C1 segment of cervical spinal cord (tissue), 14 donors: ENCODE results near the gene MAOB.

Source experiments
- DNase-seq, 14 donors: peaks; one replicate each; lab custom pipeline; 2025; lab: John Stamatoyannopoulos, UW

Gene MAOB

DNA sequence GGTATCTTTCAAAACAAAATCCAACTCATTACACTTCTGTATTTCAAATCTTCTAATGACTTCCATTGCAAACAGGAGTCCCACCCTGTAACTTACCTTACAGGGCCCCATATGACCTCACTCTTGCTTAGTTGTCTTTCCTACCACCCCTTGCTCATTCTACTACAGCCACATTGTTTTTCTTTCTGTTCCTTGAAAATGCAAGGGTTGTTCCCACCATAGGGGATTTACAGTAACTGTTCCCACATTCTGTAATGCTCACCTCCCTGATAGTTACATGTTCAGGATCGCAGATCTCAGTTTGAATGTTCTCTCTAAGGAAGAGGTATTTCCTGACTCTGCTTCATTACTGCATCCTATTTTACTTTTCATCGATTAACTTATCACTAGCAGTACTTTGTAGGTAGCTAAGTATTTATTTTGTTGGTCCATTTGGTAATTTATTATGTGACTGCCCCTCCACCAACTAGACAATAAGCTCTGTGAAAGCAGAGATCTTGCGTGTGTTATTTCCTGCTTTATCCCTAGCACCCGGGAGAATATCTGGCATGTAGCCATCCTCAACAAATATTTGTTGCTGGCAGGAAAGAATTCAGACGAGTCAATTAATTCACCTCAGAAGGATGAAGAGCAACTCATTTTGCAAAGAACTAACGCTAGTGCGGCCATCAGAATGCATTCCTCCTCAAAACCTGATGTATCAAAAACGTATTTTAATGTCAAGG is 21.4 kb downstream of the MAOB start:
- DNase-seq = no peak

DNA sequence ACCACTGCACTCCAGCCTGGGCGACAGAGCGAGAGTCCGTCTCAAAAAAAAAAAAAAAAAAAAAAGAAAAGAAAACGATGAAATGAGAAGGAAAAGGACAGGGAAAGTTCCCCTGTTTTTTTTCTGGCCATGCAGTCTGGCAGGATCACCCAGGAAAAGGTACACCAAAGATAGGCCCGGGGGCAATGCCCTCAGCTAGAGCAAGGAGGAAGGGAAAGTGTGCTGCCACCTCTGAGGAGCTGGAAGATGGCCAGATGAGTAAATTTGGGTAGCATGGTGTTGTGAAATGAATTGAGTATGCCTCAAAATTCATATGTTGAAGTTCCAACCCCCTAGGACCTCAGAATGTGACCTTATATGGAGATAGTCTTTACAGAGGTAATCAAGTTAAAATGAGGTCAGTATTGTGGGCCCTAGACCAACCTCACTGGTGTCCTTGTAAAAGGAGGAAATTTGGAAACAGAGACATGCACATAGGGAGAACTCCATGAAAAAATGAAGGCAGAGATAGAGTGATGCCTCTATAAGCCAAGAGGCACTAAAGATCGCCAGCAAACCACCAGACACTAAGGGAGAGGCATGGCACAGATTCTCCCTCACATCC is 28.9 kb downstream of the MAOB start:
- DNase-seq = no peak

DNA sequence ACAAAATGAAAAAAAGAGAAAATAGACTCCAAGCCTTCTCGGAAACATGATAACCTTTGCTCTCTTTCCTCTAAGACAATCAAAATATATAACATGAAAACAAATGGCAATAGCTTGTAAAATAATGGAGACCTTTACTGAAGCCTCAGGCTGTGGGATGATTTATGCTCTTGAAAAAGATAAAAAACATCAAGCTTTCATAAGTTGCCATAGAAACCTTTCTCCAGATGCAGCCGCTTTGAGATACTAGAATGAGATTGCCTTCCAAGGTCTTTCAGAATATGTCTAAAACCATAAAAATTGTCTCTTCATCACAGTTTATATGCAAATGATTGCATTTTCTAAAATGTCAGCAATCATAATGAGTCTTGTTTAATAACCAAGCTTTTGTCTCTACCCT is 31.6 kb downstream of the MAOB start:
- no peak for DNase-seq

DNA sequence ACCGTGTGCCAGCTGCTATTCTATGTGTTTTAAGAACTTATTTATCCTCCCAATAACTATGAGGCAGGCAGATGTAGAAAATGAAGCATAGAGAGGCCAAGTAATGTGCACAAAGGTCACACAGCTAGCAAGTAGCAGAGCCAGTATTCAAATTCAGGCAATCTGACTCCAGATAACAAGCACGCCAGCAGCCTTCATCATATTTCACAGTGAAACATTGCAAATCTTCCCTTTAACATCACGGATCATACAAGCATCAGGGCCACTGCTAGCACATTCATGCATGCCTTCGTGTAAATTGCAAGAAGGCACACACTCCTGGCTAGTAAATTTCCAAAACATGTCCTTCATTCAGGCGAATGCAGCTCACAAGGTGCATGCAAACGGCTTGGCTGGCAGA is 33.1 kb downstream of the MAOB start:
- no peak for DNase-seq

DNA sequence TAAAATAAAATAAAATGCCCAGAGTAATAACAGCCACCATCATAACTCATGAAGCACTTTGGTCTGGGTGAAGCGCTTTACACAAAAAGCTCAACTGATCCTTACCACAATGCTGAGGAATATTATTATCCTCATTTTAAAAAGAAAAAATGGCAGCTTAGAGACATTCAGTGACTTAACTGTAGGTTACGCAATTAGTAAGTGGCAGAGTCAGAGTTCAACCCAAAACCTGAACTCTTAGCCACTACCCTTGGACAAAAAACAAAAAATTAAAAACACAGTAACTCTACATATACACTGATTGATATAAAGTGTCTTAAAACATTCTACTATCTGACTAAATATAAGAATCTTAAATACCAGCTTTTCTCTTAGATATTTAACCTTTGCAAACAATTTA is 34.9 kb downstream of the MAOB start:
- DNase-seq = no peak

DNA sequence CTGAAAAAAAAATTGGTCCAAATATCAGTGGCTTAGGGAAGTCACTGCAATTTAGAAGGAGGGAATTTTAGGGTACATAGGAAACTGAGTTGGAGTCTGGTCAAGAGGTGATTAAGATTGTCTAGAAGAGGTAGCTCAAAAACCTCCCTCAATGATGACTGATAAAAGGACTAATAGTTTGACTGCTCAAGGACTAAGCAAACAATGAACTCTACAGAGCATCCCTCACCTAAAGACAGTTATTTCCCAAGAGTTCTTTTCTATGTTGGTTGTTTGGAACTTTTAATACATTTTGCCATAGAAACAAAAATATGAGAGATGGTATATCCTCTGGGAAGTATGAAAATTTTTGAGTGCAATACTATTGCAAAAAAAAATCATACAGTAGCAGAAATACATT is 35.7 kb downstream of the MAOB start:
- DNase-seq = no peak

DNA sequence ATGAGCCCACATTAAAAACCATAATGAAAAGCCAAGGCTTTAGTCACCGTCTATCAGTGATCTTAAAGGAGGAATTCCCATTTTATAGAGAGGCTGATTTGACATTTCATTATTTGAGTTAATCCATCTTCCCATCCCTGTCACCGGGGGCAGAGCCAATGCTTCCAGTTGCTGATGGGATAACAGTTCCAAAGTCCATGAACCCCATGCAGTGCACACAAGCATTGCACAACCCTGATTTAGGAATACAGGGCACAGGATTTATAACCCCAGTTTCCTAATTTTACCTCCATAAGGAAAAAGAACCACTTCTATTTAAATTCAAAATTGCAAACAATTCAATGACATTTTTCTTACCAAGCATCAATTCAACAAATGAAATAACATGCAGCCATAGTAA is 36.5 kb downstream of the MAOB start:
- no peak for DNase-seq

DNA sequence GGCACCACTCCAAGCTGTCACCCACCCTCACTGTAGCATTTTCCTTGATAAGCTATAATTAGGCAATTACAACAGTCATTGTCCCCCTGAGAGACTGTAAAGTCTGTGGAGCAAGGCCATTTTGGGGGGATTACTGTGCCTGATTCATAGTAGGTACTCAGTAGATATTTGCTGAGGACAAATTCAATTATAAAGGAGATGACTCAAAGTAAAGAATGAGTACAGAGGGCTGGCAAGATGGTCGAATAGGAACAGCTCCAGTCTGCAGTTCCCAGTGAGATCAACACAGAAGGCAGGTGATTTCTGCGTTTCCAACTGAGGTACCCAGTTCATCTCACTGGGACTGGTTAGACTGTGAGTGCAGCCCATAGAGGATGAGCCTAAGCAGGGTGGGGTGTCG is 42.0 kb downstream of the MAOB start:
- no peak for DNase-seq

DNA sequence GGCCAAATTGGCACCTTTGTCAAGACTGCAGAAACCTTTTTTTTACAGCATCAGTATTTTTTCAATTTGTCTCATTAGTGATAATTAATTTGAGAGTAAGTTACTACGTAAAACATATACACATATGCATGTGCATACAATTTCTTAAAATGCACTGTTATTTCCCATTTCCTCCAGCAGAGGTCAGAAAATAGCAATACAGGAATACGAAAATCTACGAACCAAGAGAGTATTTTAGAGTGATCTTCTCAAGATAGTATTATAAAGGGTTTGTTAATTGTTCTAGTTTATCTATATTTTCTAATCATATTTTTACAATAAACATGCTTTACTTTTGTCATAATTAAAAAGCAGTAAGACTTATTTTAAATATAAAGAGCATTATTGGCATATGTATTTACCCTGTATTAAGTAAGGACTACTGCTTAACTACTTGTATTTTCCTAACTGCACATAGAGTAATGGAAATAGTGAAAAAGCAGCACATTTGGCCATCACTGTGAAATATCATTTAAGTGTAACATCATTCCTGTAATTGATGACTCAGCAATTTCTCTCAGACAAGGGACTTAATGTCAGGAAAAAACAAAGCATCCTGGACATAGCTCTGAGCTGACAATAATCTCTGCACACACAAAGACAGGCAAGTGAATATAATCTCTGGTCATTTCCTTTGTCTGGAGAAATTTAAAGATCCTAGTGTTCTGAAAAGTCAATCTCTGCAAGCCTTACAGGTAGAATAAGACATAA is 45.6 kb downstream of the MAOB start:
- peak in 1 of 14 donors; percentile 1 for DNase-seq

DNA sequence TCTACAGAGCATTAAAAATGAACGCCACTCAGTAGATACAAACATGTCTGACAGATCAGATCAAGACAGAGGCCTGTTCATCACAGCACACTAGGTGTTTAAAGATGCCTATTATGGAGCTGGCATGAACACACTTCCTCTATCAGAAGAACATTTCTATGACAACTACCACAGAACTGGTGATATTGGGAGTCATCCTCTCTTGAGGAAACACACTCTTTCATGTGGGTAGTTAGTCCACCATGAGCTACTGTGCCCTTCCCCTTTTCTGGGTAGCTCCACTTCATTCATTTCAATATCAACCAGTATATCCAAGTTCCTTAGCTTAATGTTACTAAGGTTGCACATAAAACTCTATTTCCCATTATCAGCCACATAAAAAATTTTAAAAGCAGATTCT is 46.7 kb downstream of the MAOB start:
- DNase-seq = no peak

DNA sequence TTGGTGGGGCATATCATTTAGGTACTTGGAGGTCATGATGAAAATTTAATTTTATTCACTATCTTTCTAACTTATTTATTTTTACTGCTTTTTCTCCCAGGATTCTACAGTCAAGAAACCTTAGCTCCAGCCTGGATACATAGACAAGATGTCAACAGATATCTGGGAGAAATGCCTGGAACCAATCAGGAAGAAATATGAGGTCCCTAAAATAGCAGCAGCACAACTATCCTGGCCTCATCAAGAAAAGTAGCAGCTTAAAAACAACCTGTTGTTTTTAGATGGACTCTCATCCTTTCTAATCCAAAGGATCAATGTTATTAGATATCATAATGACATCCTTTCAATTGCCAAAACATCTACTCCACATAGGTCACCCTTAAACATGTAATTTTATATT is 54.5 kb downstream of the MAOB start:
- no peak for DNase-seq

DNA sequence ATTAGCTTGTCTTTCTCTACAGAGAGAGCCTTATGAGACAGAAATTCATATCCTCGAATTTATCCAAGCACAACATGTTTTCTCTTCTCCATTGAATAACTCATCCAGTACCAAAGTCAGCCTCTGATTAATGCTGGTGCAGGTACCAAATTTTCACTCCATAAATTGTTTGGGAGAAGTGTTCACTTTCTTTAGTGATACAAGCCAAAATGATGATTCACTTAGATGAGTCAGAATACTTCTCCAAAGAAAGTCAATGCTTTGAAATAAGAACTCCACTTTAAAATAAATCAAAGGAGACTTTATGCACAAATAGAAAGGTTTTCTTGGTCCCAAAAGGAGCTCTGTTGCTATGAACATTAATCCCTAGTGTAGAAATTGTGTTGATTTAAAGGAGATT is 60.2 kb downstream of the MAOB start:
- DNase-seq = no peak

DNA sequence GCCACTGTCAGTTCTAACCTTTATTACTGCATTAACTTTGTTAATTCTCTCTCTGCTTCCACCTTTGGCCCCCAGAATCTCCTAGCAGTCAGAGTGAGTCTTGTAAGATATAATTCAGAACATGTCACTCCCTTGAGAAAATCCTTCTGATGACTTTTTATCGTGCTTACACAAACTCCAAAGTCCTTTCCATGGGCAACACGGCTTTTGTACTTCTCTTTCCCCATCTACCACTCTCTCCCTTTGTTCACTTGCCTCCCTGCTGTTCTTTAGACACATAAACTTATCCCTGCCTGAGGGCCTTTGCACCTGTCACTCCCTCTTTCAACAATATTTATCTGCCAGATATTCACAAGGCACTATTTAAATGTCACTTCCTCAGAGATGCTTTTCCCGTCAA is 64.8 kb downstream of the MAOB start:
- no peak for DNase-seq

DNA sequence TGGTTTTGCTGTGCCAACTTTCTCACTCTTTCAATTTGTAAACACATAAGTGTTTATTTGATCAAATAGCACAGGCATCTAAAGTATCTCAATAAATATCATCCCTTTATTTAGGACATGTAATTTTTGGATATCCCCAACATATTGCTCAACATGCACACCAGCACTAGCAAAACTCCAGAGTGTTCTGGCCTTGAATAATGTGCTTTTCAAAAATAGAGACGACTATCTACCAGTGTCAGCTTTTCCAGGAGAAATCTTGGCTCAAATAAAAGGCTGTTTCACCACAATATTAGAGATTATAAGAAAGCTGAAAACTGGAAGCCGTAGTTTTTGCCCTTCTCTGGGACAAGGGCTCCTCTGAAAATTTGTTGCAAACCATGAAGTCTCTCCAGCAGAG is 67.0 kb downstream of the MAOB start:
- DNase-seq = no peak

DNA sequence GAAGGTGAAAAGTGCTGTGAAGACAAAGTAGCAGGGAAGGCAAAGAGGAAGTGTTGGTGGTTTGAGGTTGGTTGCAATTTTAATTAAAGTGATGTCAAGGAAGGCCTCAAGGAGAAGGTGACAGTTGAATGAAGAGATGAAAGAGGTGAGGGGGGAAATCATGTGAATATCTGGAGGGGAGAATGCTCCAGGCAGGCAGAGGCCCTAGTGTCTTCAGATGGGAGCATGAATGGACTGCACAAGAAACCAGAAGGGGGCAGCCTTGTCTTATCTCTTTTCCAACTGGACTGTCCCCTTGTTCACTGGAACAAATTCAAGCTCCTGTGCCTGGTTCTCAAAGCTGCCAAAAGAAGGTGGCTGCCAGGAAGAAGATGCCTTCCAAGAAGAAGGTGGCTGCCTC is 68.4 kb downstream of the MAOB start:
- peak in 3 of 14 donors; percentile 0 to 24 (median 1) for DNase-seq

DNA sequence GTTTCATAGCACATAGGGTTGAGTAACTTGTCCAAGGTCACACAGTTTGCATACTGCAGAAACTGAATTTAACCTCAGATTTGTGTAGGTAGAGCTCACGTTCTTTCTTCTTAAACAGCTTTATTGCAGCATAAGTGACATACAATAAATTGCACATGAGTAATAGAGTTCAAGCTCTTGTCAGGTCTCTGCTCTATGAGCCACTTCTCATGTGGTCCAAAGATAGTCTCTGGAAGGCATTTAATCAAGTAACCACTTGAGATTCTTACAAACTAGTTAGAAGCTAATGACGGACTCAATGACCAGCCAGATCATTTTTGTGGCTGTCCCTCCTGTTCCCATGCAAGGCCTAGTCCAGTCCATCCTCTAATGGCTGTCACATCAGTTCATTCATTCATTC is 68.9 kb downstream of the MAOB start:
- DNase-seq = no peak

DNA sequence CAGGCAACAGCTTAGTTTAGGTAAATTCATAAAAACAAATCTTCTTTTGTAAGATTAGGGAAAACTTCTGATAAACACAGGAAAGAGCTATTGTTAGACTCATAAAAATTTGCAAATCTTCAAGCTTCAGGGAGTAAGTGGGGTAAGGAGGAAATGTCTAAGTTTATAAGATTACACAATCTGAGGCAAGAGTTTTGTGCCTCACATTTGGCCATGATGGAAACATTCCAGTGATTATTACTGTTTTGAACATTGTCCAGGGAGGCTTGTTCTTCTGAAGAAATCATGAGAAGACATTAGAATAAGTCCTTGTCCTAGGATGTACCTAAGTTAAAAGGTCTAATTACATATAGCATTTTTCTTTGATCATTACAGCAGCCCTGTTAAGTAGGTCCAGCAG is 72.8 kb downstream of the MAOB start:
- no peak for DNase-seq

DNA sequence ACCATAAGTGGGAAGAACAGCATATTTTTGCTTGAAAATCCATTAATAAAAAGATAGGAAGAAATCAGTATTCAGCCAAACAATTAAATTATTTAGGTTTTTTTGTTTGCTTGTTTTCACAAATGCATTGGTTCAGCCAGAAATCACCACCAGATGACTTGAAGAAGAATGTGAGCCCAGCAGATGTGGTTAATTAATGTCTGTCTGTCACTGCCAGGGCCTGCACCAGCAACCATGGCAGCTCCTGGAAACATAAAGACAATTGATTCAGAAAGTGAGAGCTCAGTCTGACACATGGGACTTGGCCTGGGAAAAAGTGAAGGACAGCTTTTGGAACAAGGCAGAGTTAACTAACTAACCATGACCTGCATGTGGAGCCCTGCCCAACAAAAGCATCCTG is 74.0 kb downstream of the MAOB start:
- DNase-seq = no peak

DNA sequence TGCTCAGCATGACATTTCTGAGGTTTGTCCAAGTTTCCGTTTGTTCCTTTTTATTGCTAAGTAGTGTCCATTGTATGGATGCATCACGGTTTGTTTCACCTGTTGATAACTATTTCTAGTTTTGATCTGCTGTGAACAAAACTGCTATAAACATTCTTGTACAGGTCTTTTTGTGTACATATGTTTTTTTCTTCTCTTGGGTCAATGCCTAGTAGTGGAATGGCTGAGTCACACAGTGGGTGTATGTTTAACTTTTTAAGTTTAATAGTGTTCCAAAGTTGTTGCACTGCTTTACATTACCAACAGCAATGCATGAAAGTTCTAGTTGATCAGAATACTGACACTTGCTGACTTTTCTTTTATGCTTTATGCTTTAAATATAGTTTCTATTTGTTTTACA is 76.7 kb downstream of the MAOB start:
- no peak for DNase-seq

DNA sequence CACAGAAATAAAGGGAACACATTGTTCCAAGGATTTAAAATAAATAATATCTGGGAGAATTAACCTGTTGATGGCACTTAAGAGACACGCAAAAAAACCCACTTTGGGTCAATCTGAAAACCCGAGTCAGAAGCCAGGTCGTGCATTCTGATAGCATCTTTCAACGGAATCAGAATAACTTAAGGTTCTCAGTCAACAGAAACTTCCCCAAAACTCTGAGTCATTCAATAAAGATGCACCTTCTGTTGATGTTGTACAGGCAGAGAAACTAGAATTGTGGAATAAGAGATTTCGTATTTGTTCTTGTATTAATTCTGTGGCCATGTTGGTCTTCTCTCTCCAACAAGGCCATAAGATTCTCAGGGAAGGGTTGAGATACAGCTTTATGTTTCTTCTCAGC is 78.2 kb downstream of the MAOB start:
- no peak for DNase-seq

DNA sequence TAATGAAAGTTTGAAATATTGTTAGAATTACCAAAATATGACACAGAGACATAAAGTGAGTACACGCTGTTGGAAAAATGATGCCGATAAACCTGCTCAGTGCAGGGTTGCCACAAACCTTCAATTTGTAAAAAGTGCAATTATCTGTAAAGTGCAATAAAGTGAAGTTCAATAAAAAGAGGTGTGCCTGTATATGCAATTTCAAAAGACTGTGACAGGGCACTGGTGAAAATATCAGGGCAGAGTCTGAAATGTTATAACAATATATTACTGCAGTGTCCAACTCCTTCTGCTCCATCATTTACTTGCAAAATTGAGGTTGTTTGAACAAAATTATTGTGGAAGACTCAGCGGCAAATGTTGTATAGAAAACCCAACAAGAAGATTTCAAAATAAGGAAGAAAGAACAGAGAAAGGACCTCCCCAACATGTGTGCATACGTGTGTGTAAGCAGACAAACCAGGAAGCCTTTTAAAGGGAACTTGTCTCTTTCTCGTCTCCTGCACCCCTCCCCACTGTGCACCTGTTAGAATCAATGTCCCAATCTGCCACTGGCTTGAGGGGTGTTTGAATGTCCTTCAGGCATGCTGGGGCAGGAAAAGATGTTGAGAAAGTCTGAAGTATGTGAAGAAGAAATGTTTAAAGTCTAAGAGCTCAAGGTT is 96.2 kb downstream of the MAOB start:
- no peak for DNase-seq

DNA sequence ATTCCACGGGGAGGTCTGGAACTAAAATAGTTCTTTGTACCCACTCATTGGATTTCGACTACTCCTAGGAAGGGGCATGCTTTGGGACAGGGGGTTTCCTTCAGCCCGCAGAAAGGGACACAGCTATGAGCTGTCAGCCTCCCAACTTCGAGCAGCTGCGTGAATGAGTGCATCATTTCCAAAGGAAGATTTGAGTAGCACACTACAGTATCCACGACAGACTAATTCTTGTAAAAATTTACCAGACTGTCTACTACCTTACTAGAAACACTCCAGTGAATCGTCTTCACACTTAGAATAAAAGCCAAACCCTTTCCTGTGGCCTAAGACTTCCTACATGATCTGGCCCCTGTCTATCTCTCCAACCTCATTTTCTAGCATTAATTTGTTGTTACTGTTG is 124.2 kb downstream of the MAOB start:
- DNase-seq = no peak

DNA sequence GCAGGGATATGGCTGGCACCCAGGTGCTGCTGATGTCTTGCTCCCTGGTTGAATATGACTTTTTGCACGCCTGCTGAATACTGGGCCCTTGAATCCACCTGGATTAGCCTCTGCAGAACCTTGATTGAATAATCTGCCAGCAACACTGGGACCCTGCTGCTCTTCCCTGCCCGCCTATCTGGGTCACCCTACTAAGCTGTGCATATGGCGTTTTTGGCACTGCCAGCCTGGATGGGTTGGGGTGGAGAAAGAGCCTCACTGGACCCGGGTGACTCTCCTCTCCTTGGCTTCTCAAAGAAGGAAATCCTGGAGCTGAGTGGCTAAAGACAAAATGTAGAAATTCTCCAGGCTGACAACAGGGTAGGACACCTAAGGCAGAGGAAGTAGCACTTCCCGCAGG is 126.2 kb downstream of the MAOB start:
- peak in 2 of 14 donors; percentile 1 to 75 for DNase-seq
